CD4-positive, alpha-beta T cell treated with Interleukin-17A for 1 hour (primary cell): Measurements from ENCODE around the gene C11orf21.

Experiments used
- DNase-seq: peaks from one replicate; pipeline ENCODE4 v3.0.0-alpha.2; 2020

The C11orf21 gene

GRCh38 chr11:2307501-2308331 lies 6.0 kb upstream of the C11orf21 start:
- no peak for DNase-seq

GRCh38 chr11:2306877-2307500 lies 5.3 kb upstream of the C11orf21 start:
- DNase-seq: no peak

- no peak for DNase-seq
Observed at GRCh38 chr11:2306452-2306823, 4.7 kb upstream of the C11orf21 start.

- DNase-seq: peak; percentile 24
Observed at GRCh38 chr11:2305788-2306451, 4.2 kb upstream of the C11orf21 start.

GRCh38 chr11:2305140-2305778 lies 3.5 kb upstream of the C11orf21 start:
- DNase-seq: peak; percentile 80

- DNase-seq: no peak
Observed at GRCh38 chr11:2304506-2305139, 2.9 kb upstream of the C11orf21 start.

GRCh38 chr11:2303627-2304505 lies 2.1 kb upstream of the C11orf21 start:
- DNase-seq: no peak

GRCh38 chr11:2302896-2303626 lies 1.3 kb upstream of the C11orf21 start:
- no peak for DNase-seq

GRCh38 chr11:2302306-2302895 lies 683 bp upstream of the C11orf21 start:
- peak; percentile 30 for DNase-seq

- DNase-seq: no peak
Observed at GRCh38 chr11:2300936-2301630, 635 bp downstream of the C11orf21 start.

- DNase-seq: peak; percentile 34
Observed at GRCh38 chr11:2300290-2300935, 1.3 kb downstream of the C11orf21 start.

- DNase-seq: no peak
Observed at GRCh38 chr11:2299773-2300172, 1.9 kb downstream of the C11orf21 start.

GRCh38 chr11:2298795-2299761 lies 2.6 kb downstream of the C11orf21 start:
- DNase-seq: no peak

- no peak for DNase-seq
Observed at GRCh38 chr11:2298131-2298794, 3.5 kb downstream of the C11orf21 start.

- DNase-seq: no peak
Observed at GRCh38 chr11:2297623-2298030, 4.1 kb downstream of the C11orf21 start.

- DNase-seq: no peak
Observed at GRCh38 chr11:2296913-2297622, 4.7 kb downstream of the C11orf21 start.
